Measurements from ENCODE around the gene SLC12A7. TPM values are rescaled to one million over a fixed set of nuclear protein-coding genes. Genes with fewer than 3 reads are reported as not detected.
A peak's percentile ranks its signal among the peaks of the same experiment; 100 is the strongest.

The SLC12A7 gene
- total and polyA plus RNA-seq, 10 donors: 8.6 to 120 (median 52.3) TPM

DNA sequence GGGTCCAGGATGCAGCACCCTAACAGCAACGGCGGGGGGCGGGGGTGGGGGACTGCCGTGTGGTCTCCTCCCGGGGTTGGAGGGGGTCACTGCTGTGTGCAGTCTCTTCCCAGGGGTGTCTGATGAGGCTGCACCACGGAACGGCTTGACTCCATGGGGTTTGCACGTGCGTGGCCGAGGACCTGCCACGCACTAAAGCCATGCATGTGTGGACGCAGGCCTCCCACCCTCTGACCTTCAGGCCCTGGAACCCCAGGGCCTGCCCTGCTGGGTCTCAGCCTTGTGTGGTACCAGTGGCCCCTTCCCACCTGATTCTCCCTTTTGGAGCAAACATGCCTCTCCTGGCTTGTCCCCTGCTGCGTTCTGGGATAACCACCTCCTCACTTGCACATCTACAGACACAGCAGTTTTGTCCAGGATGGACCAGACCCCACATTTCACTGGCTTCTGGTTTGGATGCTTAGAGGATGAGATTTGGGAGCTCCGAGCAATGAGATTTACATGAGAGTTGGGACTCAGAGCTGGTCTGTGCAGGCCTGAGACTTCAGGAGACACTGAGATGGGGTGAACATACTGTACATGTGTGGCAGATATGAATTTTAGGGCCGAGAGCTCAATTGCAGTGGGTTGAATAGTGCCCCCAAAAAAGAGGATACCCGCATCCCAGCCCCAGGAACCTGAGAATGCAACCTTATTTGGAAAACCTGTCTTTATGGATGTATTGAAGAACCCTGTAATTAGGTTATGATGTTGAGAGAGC is 45.8 kb downstream of the SLC12A7 start:
- H3K4me1 ChIP-seq: peaks cover 0 to 3% (median 0%) of the 10 kb centered on the region in 6 donors
- no peak for DNase-seq
- H3K36me3 ChIP-seq: peaks cover 0 to 86% (median 59%) of the 10 kb centered on the region in 6 donors

DNA sequence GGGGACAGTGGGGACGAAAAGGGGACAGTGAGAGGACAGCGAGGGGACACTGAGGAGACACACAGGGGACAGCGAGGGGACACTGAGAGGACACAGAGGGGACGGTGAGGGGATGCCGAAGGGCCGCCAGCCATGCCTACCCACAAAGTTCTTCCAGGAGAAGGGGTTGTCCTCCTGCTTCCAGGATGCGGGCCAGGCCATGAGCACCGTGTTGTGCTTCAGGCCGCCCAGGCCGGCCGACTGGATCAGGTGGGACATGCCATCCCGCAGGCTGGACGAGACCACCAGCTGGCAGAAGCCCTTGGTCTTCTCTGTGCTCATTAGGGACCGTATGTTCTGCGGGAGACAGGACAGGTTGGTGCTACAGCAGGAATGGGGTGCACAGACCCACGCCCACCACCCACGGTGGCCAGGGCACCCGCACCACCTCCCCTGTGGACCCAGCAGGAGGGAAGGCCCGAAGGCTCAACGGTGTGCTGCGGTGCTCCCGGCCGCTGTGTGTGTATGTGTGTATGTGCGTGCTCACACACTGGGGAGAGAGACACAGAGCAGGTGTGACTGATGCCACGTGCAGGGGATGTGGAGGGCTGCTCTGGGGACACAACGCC is 46.6 kb downstream of the SLC12A7 start:
- no peaks in the 10 kb centered on the region for H3K9me3 ChIP-seq
- DNase-seq: no peak
- peaks cover 0 to 92% (median 64%) of the 10 kb centered on the region in 6 donors for H3K36me3 ChIP-seq
- H3K27ac ChIP-seq: no peak overlapping the region
- TF ChIP-seq, protein P1, sequence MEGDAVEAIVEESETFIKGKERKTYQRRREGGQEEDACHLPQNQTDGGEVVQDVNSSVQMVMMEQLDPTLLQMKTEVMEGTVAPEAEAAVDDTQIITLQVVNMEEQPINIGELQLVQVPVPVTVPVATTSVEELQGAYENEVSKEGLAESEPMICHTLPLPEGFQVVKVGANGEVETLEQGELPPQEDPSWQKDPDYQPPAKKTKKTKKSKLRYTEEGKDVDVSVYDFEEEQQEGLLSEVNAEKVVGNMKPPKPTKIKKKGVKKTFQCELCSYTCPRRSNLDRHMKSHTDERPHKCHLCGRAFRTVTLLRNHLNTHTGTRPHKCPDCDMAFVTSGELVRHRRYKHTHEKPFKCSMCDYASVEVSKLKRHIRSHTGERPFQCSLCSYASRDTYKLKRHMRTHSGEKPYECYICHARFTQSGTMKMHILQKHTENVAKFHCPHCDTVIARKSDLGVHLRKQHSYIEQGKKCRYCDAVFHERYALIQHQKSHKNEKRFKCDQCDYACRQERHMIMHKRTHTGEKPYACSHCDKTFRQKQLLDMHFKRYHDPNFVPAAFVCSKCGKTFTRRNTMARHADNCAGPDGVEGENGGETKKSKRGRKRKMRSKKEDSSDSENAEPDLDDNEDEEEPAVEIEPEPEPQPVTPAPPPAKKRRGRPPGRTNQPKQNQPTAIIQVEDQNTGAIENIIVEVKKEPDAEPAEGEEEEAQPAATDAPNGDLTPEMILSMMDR (IDR thresholded peaks at IDR 0.05 in 8 of 11, conservative IDR thresholded peaks at IDR 0.05 in 3 of 11): no peak
- peak in 1 of 3 donors; percentile 50 for TF ChIP-seq POLR2AphosphoS5 (IDR thresholded peaks at IDR 0.05)
- H3K4me1 ChIP-seq: peaks cover 0 to 3% (median 0%) of the 10 kb centered on the region in 6 donors
- 85 to 95% (median 93%) methylated on average over 13 to 26 of the region's 26 CpGs for WGBS, 5 donors
- intact Hi-C loops (cut with DNase I; ENCODE audit: low total_unique reads): no loop called here
- H3K27me3 ChIP-seq (replicated peaks in 1 of 7): no peaks in the 10 kb centered on the region
- H3K4me3 ChIP-seq: no peak overlapping the region

More for the DNA sequence above, 45.8 kb downstream of the SLC12A7 start:
- WGBS, 5 donors: 90 to 97% (median 91%) methylated on average over 6 to 16 of the region's 16 CpGs
- no peaks in the 10 kb centered on the region for H3K27me3 ChIP-seq (replicated peaks in 1 of 7)
- no peak overlapping the region for H3K4me3 ChIP-seq
- intact Hi-C loops (cut with DNase I; ENCODE audit: low total_unique reads): no loop called here
- H3K27ac ChIP-seq: no peak overlapping the region
- TF ChIP-seq, protein P1 (IDR thresholded peaks at IDR 0.05 in 8 of 11, conservative IDR thresholded peaks at IDR 0.05 in 3 of 11): no peak
- TF ChIP-seq POLR2A (IDR thresholded peaks at IDR 0.05) (no peak), POLR2AphosphoS5 (IDR thresholded peaks at IDR 0.05) (no peak)
- no peaks in the 10 kb centered on the region for H3K9me3 ChIP-seq

- H3K4me1 ChIP-seq: peaks cover 0 to 3% (median 0%) of the 10 kb centered on the region in 6 donors
These were observed 47.3 kb downstream of the SLC12A7 start for GRCh38 chr5:1064383-1065142.

More at GRCh38 chr5:1064383-1065142, 47.3 kb downstream of the SLC12A7 start:
- TF ChIP-seq, protein P1 (IDR thresholded peaks at IDR 0.05 in 8 of 11, conservative IDR thresholded peaks at IDR 0.05 in 3 of 11): no peak
- TF ChIP-seq POLR2AphosphoS5 (IDR thresholded peaks at IDR 0.05) (peak in 1 of 3 donors; percentile 15), POLR2A (IDR thresholded peaks at IDR 0.05) (no peak)
- WGBS, 5 donors: 87 to 91% (median 90%) methylated on average over 47 to 49 of the region's 49 CpGs
- Histone ChIP-seq H3K27me3 (replicated peaks in 1 of 7) (no peaks in the 10 kb centered on the region), H3K36me3 (peaks cover 0 to 97% (median 69%) of the 10 kb centered on the region in 6 donors), H3K4me3 (no peak overlapping the region), H3K27ac (no peak overlapping the region), H3K9me3 (no peaks in the 10 kb centered on the region)
- DNase-seq: no peak
- intact Hi-C loops (cut with DNase I; ENCODE audit: low total_unique reads): no loop called here

All from spleen (tissue), 11 donors.